ENCODE measurements around the gene CHN2.

The CHN2 gene

DNA sequence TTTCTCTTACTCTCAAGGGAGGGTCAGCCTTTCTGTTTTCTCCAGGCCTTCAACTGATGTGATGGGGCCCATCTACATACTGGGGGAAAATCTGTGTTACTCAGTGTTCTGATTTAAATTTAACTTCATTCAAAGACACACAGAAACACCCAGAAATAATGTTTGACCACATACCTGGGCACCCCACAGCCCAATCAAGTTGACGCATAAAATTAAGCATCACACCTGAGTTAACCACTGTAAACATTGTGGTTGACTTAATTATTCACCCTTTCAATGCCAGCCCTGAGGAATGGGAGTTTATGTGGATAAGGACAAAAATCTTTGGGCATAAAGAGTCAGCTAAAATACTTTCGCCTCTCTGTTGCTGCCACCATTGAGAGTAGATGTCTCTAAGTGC lies 10.0 kb upstream of the CHN2 start:
- Histone ChIP-seq H3K9me3 (ENCODE audit: control insufficient read depth in 5 of 5, low read length in 5 of 5) (no peaks in the 10 kb centered on the region), H3K4me3 (ENCODE audit: low read depth in 1 of 5, low read length in 5 of 5) (no peak overlapping the region), H3K36me3 (ENCODE audit: control insufficient read depth in 5 of 5, insufficient read depth in 5 of 5, low read length in 5 of 5) (no peaks in the 10 kb centered on the region)

DNA sequence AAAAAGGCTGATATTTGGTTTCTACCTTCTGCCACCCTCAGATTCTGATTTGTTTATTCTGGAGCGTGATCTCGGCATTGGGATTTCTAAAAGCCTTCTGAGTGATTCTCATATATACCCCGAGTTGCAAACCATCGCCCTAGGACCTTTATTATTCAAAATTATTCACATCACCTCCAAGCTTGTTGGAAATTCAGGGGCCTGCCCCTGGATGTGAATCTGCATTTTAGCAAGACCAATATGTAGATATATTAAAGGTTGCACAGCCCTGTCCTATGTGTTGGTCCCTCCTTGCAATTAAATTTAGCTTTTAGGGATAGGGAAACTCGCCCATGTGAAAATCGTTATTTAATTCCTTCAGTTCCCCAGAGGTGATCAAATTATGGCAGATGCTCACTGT lies 9.0 kb upstream of the CHN2 start:
- H3K36me3 ChIP-seq (ENCODE audit: control insufficient read depth in 5 of 5, insufficient read depth in 5 of 5, low read length in 5 of 5) = no peaks in the 10 kb centered on the region
- H3K4me3 ChIP-seq (ENCODE audit: low read depth in 1 of 5, low read length in 5 of 5) = no peak overlapping the region
- peaks cover 0 to 3% (median 0%) of the 10 kb centered on the region in 5 donors for H3K27me3 ChIP-seq (ENCODE audit: control insufficient read depth in 5 of 5, insufficient read depth in 4 of 5, low read length in 5 of 5)
- no peaks in the 10 kb centered on the region for H3K9me3 ChIP-seq (ENCODE audit: control insufficient read depth in 5 of 5, low read length in 5 of 5)
- peaks cover 0 to 5% (median 2%) of the 10 kb centered on the region in 5 donors for H3K4me1 ChIP-seq (ENCODE audit: control insufficient read depth in 5 of 5, insufficient read depth in 5 of 5, low read length in 5 of 5)
- no peak overlapping the region for H3K27ac ChIP-seq (ENCODE audit: low read depth, low read length)
- no peak overlapping the region for H3K9ac ChIP-seq (ENCODE audit: low read length in 5 of 5)

More for the DNA sequence above, 10.0 kb upstream of the CHN2 start:
- Histone ChIP-seq H3K27me3 (ENCODE audit: control insufficient read depth in 5 of 5, insufficient read depth in 4 of 5, low read length in 5 of 5) (no peaks in the 10 kb centered on the region), H3K27ac (ENCODE audit: low read depth, low read length) (no peak overlapping the region), H3K9ac (ENCODE audit: low read length in 5 of 5) (no peak overlapping the region), H3K4me1 (ENCODE audit: control insufficient read depth in 5 of 5, insufficient read depth in 5 of 5, low read length in 5 of 5) (peaks cover 0 to 1% (median 0%) of the 10 kb centered on the region in 5 donors)

DNA sequence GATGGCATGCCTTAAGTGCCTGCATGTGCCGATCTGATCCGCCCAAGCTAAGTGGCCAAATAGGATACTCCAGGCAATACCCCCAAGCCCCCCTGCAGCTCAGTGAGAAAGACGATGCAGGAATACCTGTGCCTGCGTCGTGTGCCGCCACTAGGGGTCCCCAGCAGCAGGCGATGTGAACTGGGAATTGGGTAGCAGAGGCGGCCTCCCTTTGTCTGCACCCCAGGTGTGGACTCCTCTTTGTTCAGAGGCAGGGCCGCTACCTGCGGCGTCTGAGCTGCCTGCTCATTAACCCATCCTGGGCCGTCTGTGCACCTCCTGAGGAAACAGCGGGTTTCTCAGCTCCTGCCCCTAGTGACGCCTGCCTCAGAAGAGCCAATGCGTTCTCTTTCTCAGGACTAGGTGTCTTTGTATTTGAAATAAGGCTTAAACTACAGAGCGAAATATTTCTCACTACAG lies 4.8 kb upstream of the CHN2 start:
- H3K27ac ChIP-seq (ENCODE audit: low read depth, low read length) = no peak overlapping the region
- no peaks in the 10 kb centered on the region for H3K36me3 ChIP-seq (ENCODE audit: control insufficient read depth in 5 of 5, insufficient read depth in 5 of 5, low read length in 5 of 5)
- H3K27me3 ChIP-seq (ENCODE audit: control insufficient read depth in 5 of 5, insufficient read depth in 4 of 5, low read length in 5 of 5) = peaks cover 0 to 3% (median 0%) of the 10 kb centered on the region in 5 donors
- peaks cover 0 to 19% (median 16%) of the 10 kb centered on the region in 5 donors for H3K4me1 ChIP-seq (ENCODE audit: control insufficient read depth in 5 of 5, insufficient read depth in 5 of 5, low read length in 5 of 5)
- H3K9me3 ChIP-seq (ENCODE audit: control insufficient read depth in 5 of 5, low read length in 5 of 5) = no peaks in the 10 kb centered on the region
- H3K4me3 ChIP-seq (ENCODE audit: low read depth in 1 of 5, low read length in 5 of 5) = no peak overlapping the region
- no peak overlapping the region for H3K9ac ChIP-seq (ENCODE audit: low read length in 5 of 5)

DNA sequence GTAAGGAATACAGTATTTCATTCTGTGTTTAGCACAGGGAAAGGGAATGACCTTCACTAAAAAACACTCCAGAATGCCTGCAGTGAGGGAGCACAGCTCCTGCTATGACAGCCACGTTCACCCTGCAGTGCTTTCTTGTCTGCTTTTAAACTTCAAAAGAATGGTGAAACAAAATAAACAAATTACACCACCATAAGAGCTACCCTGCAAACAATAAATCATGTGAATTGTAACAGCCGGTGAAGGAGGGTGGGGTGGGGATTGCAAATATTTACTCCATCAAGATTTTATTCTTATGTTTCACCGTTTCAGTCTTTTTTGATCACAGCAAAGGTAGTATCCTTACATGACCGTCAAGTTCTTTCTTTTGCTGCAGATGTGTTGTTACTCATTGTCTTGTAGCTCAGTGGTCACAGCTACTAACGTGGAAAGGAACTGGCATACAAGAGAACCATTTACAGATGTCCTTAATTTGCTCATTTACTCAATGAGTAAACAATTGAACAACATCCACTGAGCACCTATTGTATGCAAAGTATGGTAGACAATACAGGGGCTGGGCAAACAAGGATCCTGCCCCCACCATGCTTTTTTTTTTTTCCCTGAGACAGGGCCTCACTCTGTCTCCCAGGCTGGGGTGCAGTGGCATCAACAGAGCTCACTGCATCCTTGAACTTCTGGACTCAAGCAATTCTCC lies 4.1 kb upstream of the CHN2 start:
- no peak overlapping the region for H3K4me3 ChIP-seq (ENCODE audit: low read depth in 1 of 5, low read length in 5 of 5)
- H3K9ac ChIP-seq (ENCODE audit: low read length in 5 of 5) = no peak overlapping the region
- H3K36me3 ChIP-seq (ENCODE audit: control insufficient read depth in 5 of 5, insufficient read depth in 5 of 5, low read length in 5 of 5) = no peaks in the 10 kb centered on the region
- H3K9me3 ChIP-seq (ENCODE audit: control insufficient read depth in 5 of 5, low read length in 5 of 5) = no peaks in the 10 kb centered on the region
- no peak overlapping the region for H3K27ac ChIP-seq (ENCODE audit: low read depth, low read length)
- H3K27me3 ChIP-seq (ENCODE audit: control insufficient read depth in 5 of 5, insufficient read depth in 4 of 5, low read length in 5 of 5) = peaks cover 0 to 3% (median 0%) of the 10 kb centered on the region in 5 donors
- H3K4me1 ChIP-seq (ENCODE audit: control insufficient read depth in 5 of 5, insufficient read depth in 5 of 5, low read length in 5 of 5) = peaks cover 0 to 26% (median 20%) of the 10 kb centered on the region in 5 donors

DNA sequence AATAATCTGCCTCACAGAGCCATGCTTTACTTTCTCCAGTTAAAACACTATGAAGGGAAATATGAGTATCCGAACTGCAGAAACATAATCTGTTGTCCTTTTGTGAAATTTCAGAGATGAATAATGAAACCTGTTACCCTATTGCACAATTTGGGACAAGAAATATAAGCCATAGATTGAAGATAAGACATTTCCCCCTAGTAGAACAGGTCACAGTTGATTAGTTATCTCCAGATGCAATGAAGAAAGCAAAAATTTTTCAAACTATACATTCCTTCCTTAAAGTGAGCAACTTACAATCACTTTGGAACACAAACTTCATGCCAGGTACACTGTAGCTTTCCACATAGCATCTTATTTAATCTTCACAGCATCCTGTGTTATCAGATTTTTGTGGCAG lies 2.3 kb upstream of the CHN2 start:
- H3K9me3 ChIP-seq (ENCODE audit: control insufficient read depth in 5 of 5, low read length in 5 of 5) = no peaks in the 10 kb centered on the region
- no peak overlapping the region for H3K9ac ChIP-seq (ENCODE audit: low read length in 5 of 5)
- peaks cover 0 to 34% (median 30%) of the 10 kb centered on the region in 5 donors for H3K4me1 ChIP-seq (ENCODE audit: control insufficient read depth in 5 of 5, insufficient read depth in 5 of 5, low read length in 5 of 5)
- H3K36me3 ChIP-seq (ENCODE audit: control insufficient read depth in 5 of 5, insufficient read depth in 5 of 5, low read length in 5 of 5) = no peaks in the 10 kb centered on the region
- H3K27ac ChIP-seq (ENCODE audit: low read depth, low read length) = no peak overlapping the region
- H3K4me3 ChIP-seq (ENCODE audit: low read depth in 1 of 5, low read length in 5 of 5) = no peak overlapping the region
- H3K27me3 ChIP-seq (ENCODE audit: control insufficient read depth in 5 of 5, insufficient read depth in 4 of 5, low read length in 5 of 5) = peaks cover 0 to 3% (median 0%) of the 10 kb centered on the region in 5 donors

DNA sequence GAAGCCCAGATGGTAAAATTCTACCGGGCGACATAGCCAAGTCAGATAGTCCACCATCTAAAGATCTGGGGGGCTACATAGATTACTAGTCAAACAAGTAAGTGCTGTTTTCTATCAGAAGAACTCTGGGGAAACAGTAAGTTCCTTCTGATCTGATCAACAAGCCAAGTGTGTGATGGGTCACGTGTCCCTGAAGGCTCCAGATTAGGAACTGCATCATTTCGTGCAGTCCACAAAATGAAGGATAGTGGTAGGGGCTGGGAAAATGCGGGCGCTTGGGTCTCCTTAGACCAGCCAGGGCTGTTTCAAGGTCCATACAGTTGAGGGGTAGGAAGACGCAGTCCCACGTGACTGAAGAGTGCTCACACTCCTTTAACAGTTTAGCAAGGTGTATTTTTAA lies 1.8 kb upstream of the CHN2 start:
- Histone ChIP-seq H3K9ac (ENCODE audit: low read length in 5 of 5) (no peak overlapping the region), H3K9me3 (ENCODE audit: control insufficient read depth in 5 of 5, low read length in 5 of 5) (no peaks in the 10 kb centered on the region), H3K4me1 (ENCODE audit: control insufficient read depth in 5 of 5, insufficient read depth in 5 of 5, low read length in 5 of 5) (peaks cover 0 to 34% (median 30%) of the 10 kb centered on the region in 5 donors), H3K27ac (ENCODE audit: low read depth, low read length) (no peak overlapping the region), H3K36me3 (ENCODE audit: control insufficient read depth in 5 of 5, insufficient read depth in 5 of 5, low read length in 5 of 5) (no peaks in the 10 kb centered on the region), H3K27me3 (ENCODE audit: control insufficient read depth in 5 of 5, insufficient read depth in 4 of 5, low read length in 5 of 5) (peaks cover 0 to 3% (median 0%) of the 10 kb centered on the region in 5 donors), H3K4me3 (ENCODE audit: low read depth in 1 of 5, low read length in 5 of 5) (no peak overlapping the region)

DNA sequence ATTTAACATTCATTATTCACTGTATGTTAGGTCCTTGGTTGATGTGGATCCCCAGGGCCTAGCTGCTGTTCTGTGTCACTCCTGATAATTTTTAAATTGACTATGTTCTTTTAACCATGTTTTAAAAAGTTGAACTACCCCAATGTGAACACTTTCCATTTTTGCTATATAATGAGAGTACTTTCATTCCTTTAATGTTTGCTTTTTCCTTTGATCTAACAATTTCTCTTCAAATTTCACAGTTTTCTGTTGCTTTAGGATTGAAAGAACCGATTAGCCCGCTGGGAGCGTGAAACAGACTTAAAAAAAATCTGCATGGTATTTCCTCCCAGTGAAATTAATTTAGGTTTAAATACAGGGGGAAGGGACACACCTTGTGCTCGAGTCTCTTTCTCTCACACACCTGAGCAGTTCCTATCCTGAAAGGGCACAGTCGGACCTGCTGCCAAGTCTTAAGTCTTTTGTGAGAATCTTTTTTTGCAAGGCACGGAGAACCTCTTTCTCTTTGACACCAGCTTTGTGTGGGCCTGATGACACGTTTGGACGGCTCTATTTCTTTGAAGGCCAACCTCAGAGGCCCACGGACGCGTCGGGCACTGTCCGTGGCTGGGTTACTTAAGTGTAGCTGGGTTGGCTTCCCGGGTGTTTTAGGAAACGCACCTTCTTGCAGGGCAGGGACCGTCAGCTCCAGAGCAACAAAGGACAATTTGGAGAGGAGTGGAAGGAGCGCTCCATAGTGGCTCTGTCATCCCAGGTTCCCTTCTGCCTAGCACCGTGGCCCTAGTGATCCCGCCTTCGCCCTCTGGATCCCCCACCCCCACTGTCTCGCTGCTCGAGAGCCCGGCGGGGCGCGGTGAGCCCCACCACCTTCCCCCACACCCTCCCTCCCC lies 1.0 kb upstream of the CHN2 start:
- H3K4me1 ChIP-seq (ENCODE audit: control insufficient read depth in 5 of 5, insufficient read depth in 5 of 5, low read length in 5 of 5) = peaks cover 0 to 34% (median 30%) of the 10 kb centered on the region in 5 donors
- H3K27ac ChIP-seq (ENCODE audit: low read depth, low read length) = no peak overlapping the region
- H3K9me3 ChIP-seq (ENCODE audit: control insufficient read depth in 5 of 5, low read length in 5 of 5) = no peaks in the 10 kb centered on the region
- H3K9ac ChIP-seq (ENCODE audit: low read length in 5 of 5) = no peak overlapping the region
- H3K36me3 ChIP-seq (ENCODE audit: control insufficient read depth in 5 of 5, insufficient read depth in 5 of 5, low read length in 5 of 5) = no peaks in the 10 kb centered on the region
- H3K27me3 ChIP-seq (ENCODE audit: control insufficient read depth in 5 of 5, insufficient read depth in 4 of 5, low read length in 5 of 5) = peaks cover 0 to 3% (median 0%) of the 10 kb centered on the region in 5 donors
- H3K4me3 ChIP-seq (ENCODE audit: low read depth in 1 of 5, low read length in 5 of 5) = peak overlapping the region; percentile 42 to 93 (median 74)

DNA sequence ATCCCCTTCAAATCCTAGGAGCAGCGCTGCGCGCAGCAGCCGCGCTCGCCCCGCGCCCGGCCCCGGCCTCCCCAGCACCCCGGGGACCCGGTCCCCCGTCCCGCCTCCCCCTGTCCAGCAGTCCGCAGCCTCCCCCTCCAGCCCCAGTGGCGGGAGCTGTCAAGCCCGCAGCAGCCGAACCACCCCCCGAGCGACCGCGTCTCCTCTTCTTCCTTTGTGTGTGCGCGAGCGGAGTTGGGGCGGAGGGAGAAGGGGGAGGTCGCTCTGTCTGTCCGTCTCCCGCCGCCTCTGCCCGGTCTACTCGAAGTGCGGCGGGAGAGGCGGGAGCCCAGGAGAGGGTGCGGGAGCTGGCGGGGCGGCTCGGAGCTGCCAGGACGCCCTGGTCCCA lies 375 bp upstream of the CHN2 start:
- H3K4me1 ChIP-seq (ENCODE audit: control insufficient read depth in 5 of 5, insufficient read depth in 5 of 5, low read length in 5 of 5) = peaks cover 0 to 34% (median 30%) of the 10 kb centered on the region in 5 donors
- H3K9ac ChIP-seq (ENCODE audit: low read length in 5 of 5) = peak overlapping the region in 3 of 5 donors; percentile 53 to 65 (median 57)
- peaks cover 0 to 3% (median 0%) of the 10 kb centered on the region in 5 donors for H3K27me3 ChIP-seq (ENCODE audit: control insufficient read depth in 5 of 5, insufficient read depth in 4 of 5, low read length in 5 of 5)
- H3K4me3 ChIP-seq (ENCODE audit: low read depth in 1 of 5, low read length in 5 of 5) = peak overlapping the region in 4 of 5 donors; percentile 74 to 93 (median 86)
- H3K27ac ChIP-seq (ENCODE audit: low read depth, low read length) = no peak overlapping the region
- H3K9me3 ChIP-seq (ENCODE audit: control insufficient read depth in 5 of 5, low read length in 5 of 5) = no peaks in the 10 kb centered on the region
- H3K36me3 ChIP-seq (ENCODE audit: control insufficient read depth in 5 of 5, insufficient read depth in 5 of 5, low read length in 5 of 5) = no peaks in the 10 kb centered on the region

DNA sequence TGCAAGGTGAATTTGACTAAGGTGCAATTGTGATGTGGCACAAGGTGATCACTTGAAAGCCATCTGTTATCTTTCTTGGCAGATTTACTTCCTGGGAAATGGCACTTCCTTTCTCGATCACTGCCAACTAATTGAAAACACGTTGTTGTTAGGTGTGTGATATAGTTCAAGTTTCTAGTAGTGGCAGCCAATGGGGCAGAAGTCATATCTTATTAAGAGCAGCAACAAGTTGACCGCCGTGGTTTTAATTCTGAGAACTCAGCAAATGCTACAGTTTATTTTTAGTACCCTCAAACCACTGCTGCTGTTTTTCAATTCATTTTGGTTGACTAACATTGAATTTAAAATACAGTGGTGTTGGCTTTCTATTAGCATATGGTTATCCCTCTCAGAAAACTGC lies 1.6 kb downstream of the CHN2 start:
- H3K27me3 ChIP-seq (ENCODE audit: control insufficient read depth in 5 of 5, insufficient read depth in 4 of 5, low read length in 5 of 5) = no peaks in the 10 kb centered on the region
- H3K4me3 ChIP-seq (ENCODE audit: low read depth in 1 of 5, low read length in 5 of 5) = no peak overlapping the region
- no peak overlapping the region for H3K27ac ChIP-seq (ENCODE audit: low read depth, low read length)

More for the DNA sequence above, 1.6 kb downstream of the CHN2 start:
- Histone ChIP-seq H3K4me1 (ENCODE audit: control insufficient read depth in 5 of 5, insufficient read depth in 5 of 5, low read length in 5 of 5) (peaks cover 0 to 34% (median 25%) of the 10 kb centered on the region in 5 donors), H3K36me3 (ENCODE audit: control insufficient read depth in 5 of 5, insufficient read depth in 5 of 5, low read length in 5 of 5) (no peaks in the 10 kb centered on the region), H3K9me3 (ENCODE audit: control insufficient read depth in 5 of 5, low read length in 5 of 5) (no peaks in the 10 kb centered on the region), H3K9ac (ENCODE audit: low read length in 5 of 5) (no peak overlapping the region)
